ENCODE data around the gene ERVH48-1. TPM values are rescaled to one million over a fixed set of nuclear protein-coding genes. Genes with fewer than 3 reads are reported as not detected.
A peak's percentile ranks its signal among the peaks of the same experiment; 100 is the strongest.
"Not testable (repeated sequence)": the region's sequence is repeated elsewhere in the genome, so short reads cannot be mapped to it uniquely, and the experiment has no call there.

ERVH48-1 gene
- total RNA-seq, 1 donor, result not detected

GRCh38 chr21:42942244-42942643, 16.8 kb upstream of the ERVH48-1 start:
- no peak overlapping the region for H3K4me3 ChIP-seq (ENCODE audit: low read depth, low read length)
- DNase-seq (ENCODE audit: low read depth), result no peak
- TF ChIP-seq CTCF (IDR thresholded peaks at IDR 0.05; ENCODE audit: insufficient read depth, low read length), result no peak

DNA sequence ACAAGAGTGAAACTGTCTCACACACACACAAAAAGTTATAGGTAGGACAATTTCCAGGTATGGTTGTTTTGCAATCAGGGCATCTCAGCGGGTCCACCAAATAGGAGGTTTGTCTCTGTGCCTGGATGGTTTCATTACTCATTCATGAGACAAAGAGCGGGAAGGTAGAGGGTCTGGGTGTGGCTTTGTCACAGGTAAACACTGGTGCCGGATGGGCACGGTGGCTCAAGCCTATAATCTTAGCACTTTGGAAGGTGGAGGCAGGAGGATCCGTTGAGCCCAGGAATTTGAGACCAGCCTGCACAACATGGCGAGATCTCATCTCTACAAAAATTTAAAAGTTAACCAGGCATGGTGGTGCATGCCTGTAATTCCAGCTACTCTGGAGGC, 16.3 kb upstream of the ERVH48-1 start:
- DNase-seq (ENCODE audit: low read depth), result no peak
- no peak overlapping the region for H3K4me3 ChIP-seq (ENCODE audit: low read depth, low read length)
- TF ChIP-seq CTCF (IDR thresholded peaks at IDR 0.05; ENCODE audit: insufficient read depth, low read length), result no peak

- H3K4me3 ChIP-seq (ENCODE audit: low read depth, low read length), result peak overlapping the region; percentile 46
- TF ChIP-seq CTCF (IDR thresholded peaks at IDR 0.05; ENCODE audit: insufficient read depth, low read length), result no peak
- DNase-seq (ENCODE audit: low read depth), result peak; percentile 99
Measured at GRCh38 chr21:42939582-42940413, 14.4 kb upstream of the ERVH48-1 start.

DNA sequence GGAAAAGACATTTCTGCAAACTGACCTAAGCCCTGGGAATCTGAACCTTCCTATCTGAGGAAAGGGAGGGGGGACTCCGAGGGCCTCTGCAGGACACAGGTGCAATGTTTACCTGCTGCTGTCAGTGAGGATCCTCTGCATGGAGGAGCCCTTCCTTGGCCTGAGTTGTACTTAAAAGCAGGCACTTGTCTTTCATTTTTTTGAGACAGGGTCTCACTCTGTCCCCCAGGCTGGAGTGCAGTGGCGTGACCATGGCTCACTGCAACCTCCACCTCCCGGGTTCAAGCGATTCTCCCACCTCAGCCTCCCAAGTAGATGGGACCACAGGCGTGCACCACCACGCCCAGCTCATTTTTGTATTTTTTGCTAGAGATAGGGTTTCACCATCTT, 13.2 kb upstream of the ERVH48-1 start:
- not testable (repeated sequence) for DNase-seq (ENCODE audit: low read depth); H3K4me3 ChIP-seq (ENCODE audit: low read depth, low read length)

- DNase-seq (ENCODE audit: low read depth), result no peak
- no peak for TF ChIP-seq CTCF (IDR thresholded peaks at IDR 0.05; ENCODE audit: insufficient read depth, low read length)
- H3K4me3 ChIP-seq (ENCODE audit: low read depth, low read length), result no peak overlapping the region
Measured at GRCh38 chr21:42937960-42938605, 12.7 kb upstream of the ERVH48-1 start.

GRCh38 chr21:42937034-42937940, 11.9 kb upstream of the ERVH48-1 start:
- not testable (repeated sequence) for DNase-seq (ENCODE audit: low read depth); H3K4me3 ChIP-seq (ENCODE audit: low read depth, low read length)

- not testable (repeated sequence) for DNase-seq (ENCODE audit: low read depth); H3K4me3 ChIP-seq (ENCODE audit: low read depth, low read length)
Measured at GRCh38 chr21:42936360-42936759, 10.9 kb upstream of the ERVH48-1 start.

DNA sequence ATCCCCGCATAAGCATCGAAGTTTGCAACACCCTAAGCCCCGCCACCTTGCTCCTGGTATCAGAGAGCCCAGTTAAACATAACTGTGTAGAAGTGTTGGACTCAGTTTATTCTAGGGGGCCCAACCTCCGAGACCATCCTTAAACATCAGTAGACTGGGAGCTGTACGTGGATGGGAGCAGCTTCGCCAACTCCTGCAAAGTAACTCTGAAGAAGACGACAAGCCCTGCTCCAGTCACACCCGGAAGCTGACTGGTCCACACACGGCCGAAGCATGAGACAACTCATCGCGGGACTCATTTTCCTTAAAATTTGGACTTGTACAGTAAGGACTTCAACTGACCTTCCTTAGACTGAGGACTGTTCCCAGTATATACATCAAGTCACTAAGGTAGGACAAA, 8.5 kb upstream of the ERVH48-1 start:
- H3K4me3 ChIP-seq (ENCODE audit: low read depth, low read length); DNase-seq (ENCODE audit: low read depth): not testable (repeated sequence)

DNA sequence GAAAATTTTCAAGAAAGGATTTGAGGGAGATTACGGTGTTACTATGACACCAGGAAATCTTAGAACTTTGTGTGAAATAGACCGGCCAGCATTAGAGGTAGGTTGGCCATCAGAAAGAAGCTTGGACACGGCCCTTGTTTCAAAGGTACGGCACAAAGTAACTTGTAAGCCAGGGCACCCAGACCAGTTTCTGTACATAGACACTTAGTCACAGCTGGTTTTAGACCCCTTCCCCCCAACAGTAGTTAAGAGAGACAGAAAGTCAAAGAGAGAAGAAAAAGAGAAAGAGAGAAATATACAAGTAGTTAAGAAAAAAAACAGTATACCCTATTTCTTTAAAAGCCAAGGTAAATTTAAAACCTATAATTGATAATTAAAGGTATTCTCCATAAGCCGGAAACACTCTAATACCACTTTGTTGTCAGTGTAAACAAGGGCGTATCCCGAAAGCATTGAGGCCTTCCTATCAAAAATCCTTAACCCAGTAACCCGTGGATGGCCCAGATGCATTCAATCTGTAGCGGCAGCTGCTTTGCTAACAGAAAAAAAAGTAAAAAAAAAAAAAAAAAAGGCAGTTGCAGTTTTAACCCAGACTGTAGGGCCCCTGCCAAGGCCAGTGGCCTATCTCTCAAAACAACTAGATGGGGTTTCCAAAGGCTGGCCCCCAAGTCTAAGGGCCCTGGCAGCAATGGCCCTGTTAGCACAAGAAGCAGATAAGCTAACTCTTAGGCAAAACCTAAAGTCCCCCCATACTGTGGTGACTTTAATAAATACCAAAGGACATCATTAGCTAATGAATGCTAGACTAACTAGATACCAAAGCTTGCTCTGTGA, 7.9 kb upstream of the ERVH48-1 start:
- DNase-seq (ENCODE audit: low read depth), result peak; percentile 16
- H3K4me3 ChIP-seq (ENCODE audit: low read depth, low read length), result not testable (repeated sequence)

- not testable (repeated sequence) for H3K4me3 ChIP-seq (ENCODE audit: low read depth, low read length); DNase-seq (ENCODE audit: low read depth)
Measured at GRCh38 chr21:42932378-42933136, 7.1 kb upstream of the ERVH48-1 start.
